Skeletal muscle cell (primary cell): ENCODE data around the gene ZFP57.

ENCODE experiments used
- DNase-seq: peaks from one replicate; pipeline ENCODE4 v3.0.0-alpha.2; 2010; ENCODE audit warnings: low read depth
- H3K4me3 ChIP-seq: 2 replicates; pipeline ENCODE4 v1.5.1; 2011; ENCODE audit warnings: low read depth, mild to moderate bottlenecking, control low read depth, low read length, moderate library complexity

Gene ZFP57

GRCh38 chr6:29680904-29681303, at the start of gene ZFP57:
TSS of gene ZFP57 (minus strand) at chr6:29681152. CDS start at chr6:29677003, 4,149 bp downstream.
- H3K4me3 ChIP-seq: no peak within 1 kb of the TSS
- DNase-seq: no peak

DNA sequence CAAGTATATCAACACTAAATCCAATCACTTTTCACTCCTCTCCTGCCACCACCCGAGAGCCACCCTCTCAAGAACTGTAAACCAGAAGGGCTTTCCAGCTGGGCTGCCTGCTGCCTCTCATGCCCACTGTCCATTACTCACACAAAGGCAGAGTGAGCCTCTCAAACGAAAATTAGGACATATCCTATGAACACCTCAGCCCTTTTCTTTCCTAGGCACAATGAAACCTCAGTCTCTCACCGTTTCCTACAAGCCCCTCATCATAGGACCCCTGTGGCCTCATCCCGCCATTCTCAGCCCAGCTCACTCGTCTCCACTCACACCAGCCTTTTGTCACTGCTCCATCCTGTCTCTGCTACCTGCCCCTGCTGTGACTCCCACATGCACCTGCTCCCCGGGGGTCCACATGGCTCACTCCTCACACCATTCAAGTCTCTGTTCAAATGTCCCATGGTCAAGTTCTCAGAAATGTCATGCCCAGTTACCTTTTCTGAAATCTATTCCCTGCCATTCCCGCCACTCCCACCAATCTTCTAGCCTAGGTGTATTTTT, 49.7 kb upstream of the ZFP57 start:
- DNase-seq: no peak
- no peak overlapping the region for H3K4me3 ChIP-seq

DNA sequence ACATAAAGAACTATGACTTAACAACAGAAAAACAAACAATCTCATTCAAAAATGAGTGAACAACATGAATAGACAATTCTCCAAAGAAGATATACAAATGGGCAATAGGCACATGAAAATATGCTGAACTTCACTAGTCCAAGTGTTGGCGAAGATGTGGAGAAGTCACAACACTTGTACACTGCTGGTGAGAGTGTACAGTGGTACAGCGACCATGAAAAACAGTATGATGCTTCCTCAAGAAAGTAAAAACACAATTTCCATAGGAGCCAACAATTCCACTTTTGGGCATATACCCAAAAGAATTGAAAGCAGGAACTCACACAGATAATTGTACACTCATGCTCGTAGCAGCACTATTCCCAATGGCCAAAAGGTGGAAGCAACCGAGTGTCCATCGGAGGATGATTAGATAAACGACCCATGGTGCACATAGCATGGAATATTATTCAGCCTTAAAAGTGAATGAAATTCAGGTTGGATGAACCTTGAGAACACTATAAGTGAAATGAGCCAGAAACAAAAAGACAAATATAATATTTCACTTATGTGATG, 48.9 kb upstream of the ZFP57 start:
- no peak for DNase-seq
- no peak overlapping the region for H3K4me3 ChIP-seq

DNA sequence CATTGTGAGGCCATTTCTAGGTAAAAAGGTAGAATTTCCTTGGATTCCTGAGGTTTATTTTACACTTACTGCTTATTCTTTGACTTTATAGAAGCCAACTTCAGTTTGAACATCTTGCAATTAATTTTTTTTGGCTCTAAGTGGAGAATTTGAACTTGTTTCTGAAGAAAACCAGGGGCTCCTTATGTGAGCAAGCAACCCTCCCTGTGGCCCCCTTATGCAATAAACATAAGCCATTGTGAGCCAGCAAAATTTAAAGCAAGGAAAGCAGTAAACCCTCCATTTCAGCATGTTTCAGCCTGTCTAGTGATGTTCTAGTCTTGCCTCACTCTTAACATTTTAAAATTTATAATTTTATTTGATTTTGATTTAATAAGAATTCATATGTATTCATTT, 47.9 kb upstream of the ZFP57 start:
- no peak overlapping the region for H3K4me3 ChIP-seq
- no peak for DNase-seq

GRCh38 chr6:29728173-29728874, 47.4 kb upstream of the ZFP57 start:
- no peak overlapping the region for H3K4me3 ChIP-seq

GRCh38 chr6:29727637-29728036, 46.7 kb upstream of the ZFP57 start:
- DNase-seq: no peak
- no peak overlapping the region for H3K4me3 ChIP-seq

More at GRCh38 chr6:29728173-29728874, 47.4 kb upstream of the ZFP57 start:
- DNase-seq: no peak

GRCh38 chr6:29726571-29727194, 45.7 kb upstream of the ZFP57 start:
- DNase-seq: no peak
- no peak overlapping the region for H3K4me3 ChIP-seq

- no peak for DNase-seq
- no peak overlapping the region for H3K4me3 ChIP-seq
These were observed 45.0 kb upstream of the ZFP57 start for GRCh38 chr6:29726001-29726400.

DNA sequence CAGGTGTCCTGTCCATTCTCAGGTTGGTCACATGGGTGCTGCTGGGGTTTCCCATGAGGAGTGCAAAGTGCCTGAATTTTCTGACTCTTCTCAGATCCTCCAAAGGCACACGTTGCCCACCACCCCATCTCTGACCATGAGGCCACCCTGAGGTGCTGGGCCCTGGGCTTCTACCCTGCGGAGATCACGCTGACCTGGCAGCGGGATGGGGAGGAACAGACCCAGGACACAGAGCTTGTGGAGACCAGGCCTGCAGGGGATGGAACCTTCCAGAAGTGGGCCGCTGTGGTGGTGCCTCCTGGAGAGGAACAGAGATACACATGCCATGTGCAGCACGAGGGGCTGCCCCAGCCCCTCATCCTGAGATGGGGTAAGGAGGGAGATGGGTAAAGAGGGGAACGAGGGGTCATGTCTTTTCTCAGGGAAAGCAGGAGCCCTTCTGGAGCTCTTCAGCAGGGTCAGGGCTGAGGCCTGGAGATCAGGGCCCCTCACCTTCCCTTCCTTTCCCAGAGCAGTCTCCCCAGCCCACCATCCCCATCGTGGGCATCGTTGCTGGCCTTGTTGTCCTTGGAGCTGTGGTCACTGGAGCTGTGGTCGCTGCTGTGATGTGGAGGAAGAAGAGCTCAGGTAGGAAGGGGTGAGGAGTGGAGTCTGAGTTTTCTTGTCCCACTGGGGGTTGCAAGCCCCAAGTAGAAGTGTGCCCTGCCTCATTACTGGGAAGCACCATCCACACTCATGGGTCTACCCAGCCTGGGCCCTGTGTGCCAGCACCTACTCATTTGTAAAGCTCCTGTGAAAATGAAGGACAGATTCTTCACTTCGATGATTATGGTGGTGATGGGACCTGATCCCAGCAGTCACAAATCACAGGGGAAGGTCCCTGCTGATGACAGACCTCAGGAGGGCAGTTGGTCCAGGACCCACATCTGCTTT, 44.3 kb upstream of the ZFP57 start:
- H3K4me3 ChIP-seq: no peak overlapping the region
- DNase-seq: no peak

- H3K4me3 ChIP-seq: peak overlapping the region; percentile 36
- no peak for DNase-seq
These were observed 43.0 kb upstream of the ZFP57 start for GRCh38 chr6:29723666-29724588.

- peak; percentile 4 for DNase-seq
- peak within 1 kb of the TSS; percentile 36 for H3K4me3 ChIP-seq
These were observed 42.3 kb upstream of the ZFP57 start, which contains the start of gene HLA-F for GRCh38 chr6:29723262-29723665. TSS of gene HLA-F (plus strand) at chr6:29723434. CDS start at chr6:29723464, 30 bp downstream.

- no peak for DNase-seq
- H3K4me3 ChIP-seq: no peak overlapping the region
These were observed 39.9 kb upstream of the ZFP57 start for GRCh38 chr6:29720863-29721262.

DNA sequence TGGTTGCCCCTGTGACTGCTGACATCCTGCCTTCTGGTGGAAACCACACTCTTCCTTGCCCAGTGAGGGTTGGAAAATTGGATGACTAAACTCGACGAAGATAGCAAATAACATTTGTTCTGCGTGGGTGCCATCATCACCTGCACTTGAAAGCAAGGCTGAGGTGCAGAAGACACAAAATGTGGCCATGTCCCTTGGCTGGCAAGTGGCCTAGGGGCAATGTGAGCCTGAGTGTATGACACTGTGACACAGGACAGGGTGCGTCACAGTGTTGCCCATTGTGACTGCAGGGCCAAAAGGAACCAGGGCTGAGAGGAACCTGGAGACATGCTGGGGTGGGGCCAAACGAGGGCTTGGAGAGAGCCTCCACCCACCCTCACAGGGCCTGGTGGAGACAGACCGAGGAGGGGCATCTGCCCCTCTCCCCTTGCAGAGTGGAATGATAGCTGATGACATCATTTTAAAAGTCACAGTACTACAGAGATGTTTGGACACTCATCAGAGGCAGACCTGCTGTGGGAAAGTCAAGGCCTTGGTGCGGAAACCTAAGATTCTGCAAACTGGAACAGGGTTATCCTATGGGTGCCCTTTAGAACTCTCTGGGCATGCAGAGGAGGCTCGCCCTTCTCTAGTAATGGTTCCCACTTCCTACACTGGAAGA, 29.5 kb upstream of the ZFP57 start:
- no peak for DNase-seq
- no peak overlapping the region for H3K4me3 ChIP-seq

DNA sequence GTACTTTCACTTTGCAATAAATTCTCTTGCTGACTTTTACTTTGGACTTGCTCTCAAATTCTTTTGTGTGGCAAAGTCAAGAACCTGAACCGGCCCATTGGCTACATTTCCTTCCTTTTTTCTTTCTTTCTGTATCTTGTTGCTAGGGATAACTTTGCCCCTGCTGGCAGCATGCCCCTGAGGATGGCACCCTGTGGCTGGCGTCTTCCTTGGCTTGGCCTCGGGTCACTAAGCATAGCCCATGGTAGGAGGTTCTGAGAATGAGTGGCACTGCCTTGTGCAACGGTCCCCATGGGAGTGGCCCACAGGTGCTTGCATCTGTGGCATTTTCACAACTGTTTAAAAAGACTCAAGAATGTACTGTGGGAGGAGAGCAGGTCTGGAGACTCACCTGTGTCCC, 28.2 kb upstream of the ZFP57 start:
- no peak for DNase-seq
- H3K4me3 ChIP-seq: no peak overlapping the region

GRCh38 chr6:29708432-29709179, 27.7 kb upstream of the ZFP57 start:
- DNase-seq: no peak
- H3K4me3 ChIP-seq: no peak overlapping the region

DNA sequence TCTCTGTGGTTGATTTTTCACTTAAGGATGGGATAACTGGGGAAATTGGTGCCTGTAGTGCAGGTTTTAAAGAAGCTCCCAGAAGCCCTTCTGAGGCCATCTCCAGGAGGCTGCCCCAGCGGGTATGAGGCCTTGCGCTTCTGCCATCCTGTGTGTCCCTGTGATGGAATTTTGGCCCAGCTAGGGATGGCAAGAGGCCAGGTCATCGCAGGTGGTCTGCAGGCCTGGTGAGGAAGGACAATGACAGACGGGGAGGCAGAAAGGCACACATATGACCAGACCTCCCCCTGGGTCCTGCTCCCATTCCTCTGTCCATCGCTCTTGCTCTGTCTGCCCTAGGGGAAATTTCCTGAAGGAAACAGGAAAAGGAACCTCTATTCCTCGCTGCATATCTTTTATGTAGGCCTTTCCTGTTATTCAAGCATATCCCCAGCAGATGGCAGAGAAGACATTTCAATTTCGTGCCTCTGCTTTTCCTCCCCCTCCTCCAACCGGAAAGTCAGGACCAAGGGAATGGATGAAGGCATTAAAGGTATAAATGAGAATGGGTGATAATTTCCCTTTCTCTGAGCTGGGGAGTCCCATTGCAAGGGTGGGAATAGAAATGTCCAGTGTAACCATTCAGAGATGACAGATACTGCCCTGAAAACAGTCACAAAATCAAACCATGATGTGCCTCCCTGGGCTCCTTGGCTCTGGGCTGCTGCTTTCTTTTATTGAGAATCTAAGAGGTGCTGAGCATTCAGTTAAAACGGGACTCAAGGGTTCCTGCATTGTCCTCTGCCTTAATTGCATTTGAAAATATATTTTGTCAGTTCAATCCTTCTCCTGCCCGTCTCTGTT, 24.7 kb upstream of the ZFP57 start:
- no peak overlapping the region for H3K4me3 ChIP-seq
- peak; percentile 4 for DNase-seq
